Endothelial cell of umbilical vein (primary cell): ENCODE data around the gene IP6K1. TPM values are rescaled to one million over a fixed set of nuclear protein-coding genes. Genes with fewer than 3 reads are reported as not detected.

Experiments
- BruUV-seq: library from RNA; stranded (reverse); fragments of 400-500 nt; replicated peaks from 2 replicates; lab custom pipeline; 2021; lab: Mats Ljungman, UMichigan
- CTCF ChIA-PET: fragments of 300-600, 350-600 bp; sonication (Branson Sonifier 250); formaldehyde crosslinking; loops from one replicate; lab custom pipeline; 2021; ENCODE audit warnings: antibody characterized with exemption, inconsistent platforms; lab: Charles Lee
- POLR2A ChIA-PET: fragments of 300-600, 350-600 bp; sonication (Branson Sonifier 250); formaldehyde crosslinking; loops from one replicate; lab custom pipeline; 2021; ENCODE audit warnings: antibody characterized with exemption, inconsistent platforms; lab: Charles Lee
- DNase-seq: peaks from one replicate; pipeline ENCODE4 v3.0.0-alpha.2; 2011; ENCODE audit warnings: low read depth, low spot score
- FAIRE-seq: peaks from 2 replicates; lab custom pipeline; 2011; peaks lifted over from hg19 to GRCh38; lab: Jason Lieb, UNC
- H2AFZ ChIP-seq: 2 replicates; pipeline ENCODE4 v1.6.0; 2012; ENCODE audit warnings: low read depth, low read length, control low read depth, inconsistent platforms
- H3K27ac ChIP-seq: 2 replicates; pipeline ENCODE4 v1.5.1; 2011; ENCODE audit warnings: low read depth, mild to moderate bottlenecking, control low read depth, low read length, moderate library complexity; ENCODE audit not compliant: insufficient read depth
- H3K27me3 ChIP-seq, 2 experiments: 2 replicates each; pipeline versions ENCODE4 v1.6.0 to v1.6.1; 2011; ENCODE audit warnings: low read length in 2 of 2, mixed read lengths in 1 of 2; ENCODE audit not compliant: control insufficient read depth in 2 of 2, insufficient read depth in 2 of 2
- H3K36me3 ChIP-seq, 2 experiments: 2 replicates in 1 of 2; 3 replicates in 1 of 2; pipeline ENCODE4 v1.5.1; 2011; ENCODE audit warnings: low read length in 2 of 2, mild to moderate bottlenecking in 1 of 2, moderate library complexity in 1 of 2; ENCODE audit not compliant: control insufficient read depth in 2 of 2, insufficient read depth in 2 of 2; ENCODE audit errors: extremely low read depth in 1 of 2
- H3K4me1 ChIP-seq: 3 replicates; pipeline ENCODE4 v1.5.1; 2011; ENCODE audit warnings: mild to moderate bottlenecking, low read length; ENCODE audit not compliant: control insufficient read depth, insufficient read depth; ENCODE audit errors: extremely low read depth
- H3K4me2 ChIP-seq: 2 replicates; pipeline ENCODE4 v1.6.1; 2011; ENCODE audit warnings: low read length, control low read depth, mixed read lengths; ENCODE audit not compliant: insufficient read depth
- H3K4me3 ChIP-seq, 3 experiments: fragments of 200-600 bp in 1 of 3; sonication (generic), shearing (Covaris generic) in 1 of 3; replicated peaks in 1 of 3; 2 replicates each; pipeline ENCODE4 v1.5.1; 2011 to 2016; ENCODE audit warnings: control low read depth in 3 of 3, low read length in 3 of 3, mild to moderate bottlenecking in 2 of 3, inconsistent platforms in 1 of 3, low read depth in 1 of 3, moderate library complexity in 1 of 3; ENCODE audit not compliant: insufficient read depth in 1 of 3
- H3K79me2 ChIP-seq: 2 replicates; pipeline ENCODE4 v1.6.0; 2012; ENCODE audit warnings: low read length, inconsistent platforms; ENCODE audit not compliant: control insufficient read depth, insufficient read depth
- H3K9ac ChIP-seq: replicated peaks from 2 replicates; pipeline ENCODE3; 2011; ENCODE audit warnings: low read length, control low read depth; ENCODE audit not compliant: insufficient read depth; ENCODE audit errors: extremely low read depth
- H3K9me1 ChIP-seq: replicated peaks from 3 replicates; pipeline ENCODE4 v1.6.0; 2011; ENCODE audit warnings: mild to moderate bottlenecking, low read length; ENCODE audit not compliant: control insufficient read depth, insufficient read depth; ENCODE audit errors: extremely low read depth
- H3K9me3 ChIP-seq: replicated peaks from 2 replicates; pipeline ENCODE4 v1.5.1; 2012; ENCODE audit warnings: low read length, inconsistent platforms; ENCODE audit not compliant: control insufficient read depth, insufficient read depth
- H4K20me1 ChIP-seq: replicated peaks from 2 replicates; pipeline ENCODE3; 2011; ENCODE audit warnings: mild to moderate bottlenecking, low read length; ENCODE audit not compliant: control insufficient read depth, insufficient read depth; ENCODE audit errors: extremely low read depth
- CTCF ChIP-seq, 2 donors: IDR thresholded peaks; 1 replicate in 1 of 2; 2 replicates in 1 of 2; pipeline ENCODE4 v1.5.1; 2011; ENCODE audit warnings: low read length in 2 of 2, mild to moderate bottlenecking in 2 of 2, moderate library complexity in 2 of 2, control low read depth in 1 of 2, inconsistent platforms in 1 of 2, low read depth in 1 of 2; ENCODE audit not compliant: insufficient read depth in 1 of 2; ENCODE audit errors: extremely low read depth in 1 of 2
- EZH2 ChIP-seq: IDR thresholded peaks from 2 replicates; pipeline ENCODE4 v1.6.1; 2012; ENCODE audit warnings: borderline replicate concordance, low read depth, mild to moderate bottlenecking, moderate library complexity, low read length, inconsistent platforms; ENCODE audit not compliant: severe bottlenecking
- FOS ChIP-seq: IDR thresholded peaks from 2 replicates; pipeline ENCODE4 v1.6.1; 2011; ENCODE audit warnings: mild to moderate bottlenecking, low read length, moderate library complexity, borderline replicate concordance; ENCODE audit not compliant: insufficient read depth
- GATA2 ChIP-seq: IDR thresholded peaks from 2 replicates; pipeline ENCODE4 v1.7.0; 2011; ENCODE audit warnings: low read depth, mild to moderate bottlenecking, moderate library complexity, mixed read lengths, low read length; ENCODE audit not compliant: insufficient read length, insufficient read depth
- JUN ChIP-seq: IDR thresholded peaks from 2 replicates; pipeline ENCODE4 v1.6.1; 2011; ENCODE audit warnings: borderline replicate concordance, low read depth; ENCODE audit not compliant: insufficient read length, insufficient read depth
- MAX ChIP-seq: IDR thresholded peaks from 2 replicates; pipeline ENCODE4 v1.6.1; 2011; ENCODE audit not compliant: insufficient read depth, insufficient read length
- MYC ChIP-seq: IDR thresholded peaks from one replicate; pipeline ENCODE4 v1.6.1; 2011; ENCODE audit warnings: mild to moderate bottlenecking, low read depth, low read length
- POLR2A ChIP-seq: IDR thresholded peaks from 2 replicates; pipeline ENCODE4 v1.6.1; 2012; ENCODE audit warnings: low read depth, mild to moderate bottlenecking, control low read depth, low read length
- POLR2AphosphoS5 ChIP-seq: IDR thresholded peaks from 2 replicates; pipeline ENCODE4 v1.6.1; 2012; ENCODE audit warnings: low read depth, mild to moderate bottlenecking, control low read depth, low read length, moderate library complexity; ENCODE audit not compliant: insufficient read depth
- dilution Hi-C: fragments of 300-500 bp; cut with MboI; formaldehyde crosslinking; loops from one replicate; pipeline ENCODE4 v1.15.0; 2019; ENCODE audit warnings: low sequenced_read_pairs; ENCODE audit not compliant: extremely low pct_ligation_motif_present
- intact Hi-C: fragments of 100-400 bp; cut with micrococcal nuclease; formaldehyde crosslinking; loops from one replicate; pipeline ENCODE4 v1.10.0; 2022
- polyA plus RNA-seq, 4 experiments: library from polyadenylated mRNA; depleted of rRNA in 3 of 4; stranded (reverse) in 3 of 4; unstranded in 1 of 4; fragments of >200 nt; gene quantifications; 2 replicates each; pipeline versions ENCODE4 v1.2.1 to v1.2.3, GENCODE V29; 2011 to 2012; ENCODE audit warnings: missing spikeins in 1 of 4
- total RNA-seq: library from RNA; stranded (reverse); gene quantifications from 2 replicates; pipeline ENCODE4 v1.2.3, GENCODE V29; 2021

The IP6K1 gene
- total and polyA plus RNA-seq, 2 donors (not counting 3 experiments of a cell fraction or from before 2014, with no cell fraction given) = 42.7 to 60.8 TPM

- Histone ChIP-seq H3K36me3 (peaks cover 0 to 3% of the 10 kb centered on the region in 2 experiments), H3K4me2 (peak overlapping the region; percentile 70), H3K4me3 (peak overlapping the region in 2 of 3 experiments; percentile 17 to 48), H4K20me1 (no peaks in the 10 kb centered on the region), H3K9me3 (no peaks in the 10 kb centered on the region), H3K27ac (no peak overlapping the region), H2AFZ (peak overlapping the region; percentile 98), H3K4me1 (peaks cover 13% of the 10 kb centered on the region), H3K9ac (no peak overlapping the region), H3K9me1 (no peaks in the 10 kb centered on the region), H3K79me2 (no peaks in the 10 kb centered on the region), H3K27me3 (no peaks in the 10 kb centered on the region)
- intact Hi-C loops = loop anchor here (1.0 kb wide), 1 partner anchor 8 kb away; no protein-coding TSS in a partner anchor
- POLR2A ChIA-PET = interaction anchor here (1.4 kb wide), 2 partner anchors 8 to 10 kb away, joined by 6 to 7 read pairs; partner anchors contain the start of gene INKA1
- BruUV-seq = TSS peak; percentile 44
- DNase-seq = no peak
- FAIRE-seq = no peak
- TF ChIP-seq JUN (no peak), CTCF (IDR thresholded peaks at IDR 0.05; ENCODE audit: extremely low read depth in 1 of 2, insufficient read depth in 1 of 2, low read depth in 1 of 2, low read length in 2 of 2) (no peak), POLR2AphosphoS5 (no peak), MAX (no peak), MYC (no peak), GATA2 (no peak), EZH2 (no peak), POLR2A (no peak), FOS (no peak)
- dilution Hi-C loops = no loop called here
- CTCF ChIA-PET = interaction anchor here (1.0 to 2.3 kb wide), 4 partner anchors 8 to 26 kb away, joined by 3 to 24 read pairs (median 14); partner anchors contain the start of genes CDHR4 and INKA1
Measured at GRCh38 chr3:49812916-49813496, 26.7 kb upstream of the IP6K1 start.
